Transverse colon (tissue), 4 donors: ENCODE data around the gene SEMA5B.

Experiments used
- EP300 ChIP-seq: sonication (generic); formaldehyde crosslinking; IDR thresholded peaks from one replicate; pipeline ENCODE4 v1.6.1; 2017; ENCODE audit warnings: antibody characterized with exemption, low read depth
- POLR2A ChIP-seq: fragments of 450-650 bp; IDR thresholded peaks from one replicate; pipeline ENCODE4 v1.6.1; 2016; ENCODE audit warnings: antibody characterized with exemption, mild to moderate bottlenecking, moderate library complexity
- POLR2AphosphoS5 ChIP-seq, 3 donors: sonication (generic); formaldehyde crosslinking; IDR thresholded peaks; one replicate each; pipeline ENCODE4 v1.6.1; 2016; ENCODE audit warnings: antibody characterized with exemption in 3 of 3
- TF ChIP-seq, protein P1 (sequence below), 5 experiments: fragments of 200-600 bp in 3 of 5; fragments of 450-650 bp in 2 of 5; sonication (generic) in 3 of 5; IDR thresholded peaks; 1 replicate in 2 of 5; 2 replicates in 3 of 5; pipeline ENCODE4 v1.5.1; 2016 to 2017; ENCODE audit warnings: antibody characterized with exemption in 5 of 5, inconsistent platforms in 3 of 5, mild to moderate bottlenecking in 2 of 5, moderate library complexity in 1 of 5

DNA sequence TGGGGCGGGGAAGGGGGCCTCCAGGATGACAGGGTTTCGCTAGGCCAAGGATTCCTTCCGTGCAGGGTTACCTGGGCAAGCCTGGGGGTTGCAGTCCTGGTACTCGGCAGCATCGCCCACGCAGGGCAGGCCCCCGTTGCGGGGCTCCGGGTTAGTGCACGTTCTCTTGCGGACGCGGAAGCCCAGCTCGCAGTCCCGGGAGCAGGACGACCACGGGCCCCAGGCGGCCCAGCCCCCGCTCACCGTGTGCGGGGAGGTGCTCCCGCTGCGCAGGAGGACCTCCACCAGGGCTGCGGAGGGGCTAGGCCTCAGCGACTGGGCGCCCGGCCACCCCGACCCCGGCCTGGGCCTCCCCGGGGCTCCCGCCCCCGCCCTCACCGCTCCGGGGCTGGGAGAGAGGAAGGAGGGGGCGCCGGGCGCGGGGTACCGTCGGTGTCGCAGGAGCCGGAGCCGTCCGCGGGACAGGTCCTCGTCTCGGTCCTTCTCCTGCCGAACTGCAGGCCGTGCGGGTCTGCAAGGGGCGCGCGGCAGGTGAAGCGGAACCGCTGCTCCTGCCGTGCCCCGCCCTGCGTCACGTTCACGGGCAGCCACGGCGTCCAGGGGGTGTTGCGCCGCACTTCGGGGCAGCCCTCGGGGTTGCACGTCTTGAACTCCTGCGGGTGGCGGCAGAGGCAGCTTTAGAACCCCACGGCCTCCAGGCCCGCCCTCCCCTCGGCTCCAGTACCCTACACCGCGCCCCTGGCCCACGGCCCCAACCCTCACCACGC, 114.6 kb downstream of the SEMA5B start:
- TF ChIP-seq POLR2A (no peak), POLR2AphosphoS5 (IDR thresholded peaks at IDR 0.05) (no peak), EP300 (no peak)
- TF ChIP-seq, protein P1, sequence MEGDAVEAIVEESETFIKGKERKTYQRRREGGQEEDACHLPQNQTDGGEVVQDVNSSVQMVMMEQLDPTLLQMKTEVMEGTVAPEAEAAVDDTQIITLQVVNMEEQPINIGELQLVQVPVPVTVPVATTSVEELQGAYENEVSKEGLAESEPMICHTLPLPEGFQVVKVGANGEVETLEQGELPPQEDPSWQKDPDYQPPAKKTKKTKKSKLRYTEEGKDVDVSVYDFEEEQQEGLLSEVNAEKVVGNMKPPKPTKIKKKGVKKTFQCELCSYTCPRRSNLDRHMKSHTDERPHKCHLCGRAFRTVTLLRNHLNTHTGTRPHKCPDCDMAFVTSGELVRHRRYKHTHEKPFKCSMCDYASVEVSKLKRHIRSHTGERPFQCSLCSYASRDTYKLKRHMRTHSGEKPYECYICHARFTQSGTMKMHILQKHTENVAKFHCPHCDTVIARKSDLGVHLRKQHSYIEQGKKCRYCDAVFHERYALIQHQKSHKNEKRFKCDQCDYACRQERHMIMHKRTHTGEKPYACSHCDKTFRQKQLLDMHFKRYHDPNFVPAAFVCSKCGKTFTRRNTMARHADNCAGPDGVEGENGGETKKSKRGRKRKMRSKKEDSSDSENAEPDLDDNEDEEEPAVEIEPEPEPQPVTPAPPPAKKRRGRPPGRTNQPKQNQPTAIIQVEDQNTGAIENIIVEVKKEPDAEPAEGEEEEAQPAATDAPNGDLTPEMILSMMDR (IDR thresholded peaks at IDR 0.05): no peak
